Caco-2 (cell line): Measurements from ENCODE around the gene NOX3. TPM values are rescaled to one million over a fixed set of nuclear protein-coding genes. Genes with fewer than 3 reads are reported as not detected.

Source experiments
- BruUV-seq: library from RNA; stranded (reverse); fragments of 400-500 nt; replicated peaks from 2 replicates; lab custom pipeline; 2021; lab: Mats Ljungman, UMichigan
- CTCF ChIA-PET: fragments of 300-600 bp; sonication (Branson Sonifier 250); formaldehyde crosslinking; loops from one replicate; lab custom pipeline; 2022; ENCODE audit warnings: antibody characterized with exemption; lab: Charles Lee
- POLR2A ChIA-PET: fragments of 300-600 bp; sonication (Branson Sonifier 250); formaldehyde crosslinking; loops from one replicate; lab custom pipeline; 2022; ENCODE audit warnings: antibody characterized with exemption; lab: Charles Lee
- DNase-seq, 2 experiments: peaks; one replicate each; pipeline versions ENCODE4 v3.0.0 to v3.0.0-alpha.2; 2020 to 2022
- H3K27me3 ChIP-seq: replicated peaks from 2 replicates; pipeline ENCODE4 v1.6.0; 2011; ENCODE audit warnings: low read length; ENCODE audit not compliant: control insufficient read depth, insufficient read depth
- H3K36me3 ChIP-seq: 2 replicates; pipeline ENCODE4 v1.5.1; 2011; ENCODE audit warnings: low read length; ENCODE audit not compliant: control insufficient read depth, insufficient read depth
- H3K4me1 ChIP-seq: fragments of 250-450 bp; sonication (Bioruptor Pico); 2 replicates; pipeline ENCODE4 v1.5.1; 2020; ENCODE audit warnings: mild to moderate bottlenecking
- H3K4me3 ChIP-seq: 2 replicates; pipeline ENCODE4 v1.5.1; 2011; ENCODE audit warnings: low read depth, mild to moderate bottlenecking, control low read depth, low read length
- H3K9me3 ChIP-seq: fragments of 250-450 bp; sonication (Bioruptor Pico); 2 replicates; pipeline ENCODE4 v1.5.1; 2020; ENCODE audit warnings: mild to moderate bottlenecking, moderate library complexity
- H3K27ac Mint-ChIP-seq: one replicate; pipeline ENCODE4 v1.8.0; 2022; ENCODE audit warnings: mixed read lengths; ENCODE audit not compliant: unreplicated experiment
- H3K27me3 Mint-ChIP-seq: one replicate; pipeline ENCODE4 v1.8.0; 2022; ENCODE audit warnings: mixed read lengths; ENCODE audit not compliant: insufficient read depth, unreplicated experiment
- H3K36me3 Mint-ChIP-seq: one replicate; pipeline ENCODE4 v1.8.0; 2022; ENCODE audit warnings: mild to moderate bottlenecking, mixed read lengths; ENCODE audit not compliant: insufficient read depth, unreplicated experiment
- H3K4me1 Mint-ChIP-seq: one replicate; pipeline ENCODE4 v1.8.0; 2022; ENCODE audit warnings: low read depth, mixed read lengths; ENCODE audit not compliant: unreplicated experiment
- H3K4me3 Mint-ChIP-seq: one replicate; pipeline ENCODE4 v1.8.0; 2022; ENCODE audit warnings: mild to moderate bottlenecking, moderate library complexity, mixed read lengths; ENCODE audit not compliant: unreplicated experiment
- H3K9me3 Mint-ChIP-seq: one replicate; pipeline ENCODE4 v1.8.0; 2022; ENCODE audit warnings: mixed read lengths; ENCODE audit not compliant: unreplicated experiment
- intact Hi-C: fragments of 100-400 bp; cut with micrococcal nuclease; formaldehyde crosslinking; loops from one replicate; pipeline ENCODE4 v1.10.0; 2022; ENCODE audit not compliant: unreplicated experiment
- total RNA-seq: library from RNA; stranded (reverse); gene quantifications from 2 replicates; pipeline ENCODE4 v1.2.3, GENCODE V29; 2022
- TF ChIP-seq, protein P1 (sequence below), 2 experiments: fragments of 200-600 bp in 1 of 2; IDR thresholded peaks; 1 replicate in 1 of 2; 2 replicates in 1 of 2; pipeline versions ENCODE4 v1.5.1 to v1.8.0; 2011 to 2022; ENCODE audit warnings: antibody characterized with exemption in 1 of 2, control low read depth in 1 of 2, inconsistent platforms in 1 of 2, low read depth in 1 of 2, low read length in 1 of 2, mild to moderate bottlenecking in 1 of 2, moderate library complexity in 1 of 2; ENCODE audit not compliant: insufficient read depth in 1 of 2, severe bottlenecking in 1 of 2, unreplicated experiment in 1 of 2

The NOX3 gene
- total RNA-seq, 1 experiment from 2014 or later = not detected

DNA sequence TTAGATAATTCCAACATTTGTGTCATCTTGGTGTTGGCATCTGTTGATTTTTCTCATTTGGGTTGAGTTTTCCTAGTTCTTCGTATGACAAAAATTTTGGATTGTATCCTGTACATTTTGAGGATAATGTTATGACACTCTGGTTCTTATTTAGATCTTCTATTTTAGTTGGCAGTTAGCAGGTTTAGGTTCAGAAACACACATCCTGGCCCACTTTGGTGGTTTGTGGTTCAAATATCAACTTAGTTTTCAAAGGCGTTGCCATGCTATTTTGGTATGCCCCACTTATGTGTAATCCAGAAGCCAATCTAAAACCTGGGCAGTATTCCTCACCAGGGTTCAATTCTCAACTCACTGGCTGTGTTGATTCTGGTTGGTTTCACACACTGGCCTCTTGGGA, 68.2 kb downstream of the NOX3 start:
- TF ChIP-seq, protein P1, sequence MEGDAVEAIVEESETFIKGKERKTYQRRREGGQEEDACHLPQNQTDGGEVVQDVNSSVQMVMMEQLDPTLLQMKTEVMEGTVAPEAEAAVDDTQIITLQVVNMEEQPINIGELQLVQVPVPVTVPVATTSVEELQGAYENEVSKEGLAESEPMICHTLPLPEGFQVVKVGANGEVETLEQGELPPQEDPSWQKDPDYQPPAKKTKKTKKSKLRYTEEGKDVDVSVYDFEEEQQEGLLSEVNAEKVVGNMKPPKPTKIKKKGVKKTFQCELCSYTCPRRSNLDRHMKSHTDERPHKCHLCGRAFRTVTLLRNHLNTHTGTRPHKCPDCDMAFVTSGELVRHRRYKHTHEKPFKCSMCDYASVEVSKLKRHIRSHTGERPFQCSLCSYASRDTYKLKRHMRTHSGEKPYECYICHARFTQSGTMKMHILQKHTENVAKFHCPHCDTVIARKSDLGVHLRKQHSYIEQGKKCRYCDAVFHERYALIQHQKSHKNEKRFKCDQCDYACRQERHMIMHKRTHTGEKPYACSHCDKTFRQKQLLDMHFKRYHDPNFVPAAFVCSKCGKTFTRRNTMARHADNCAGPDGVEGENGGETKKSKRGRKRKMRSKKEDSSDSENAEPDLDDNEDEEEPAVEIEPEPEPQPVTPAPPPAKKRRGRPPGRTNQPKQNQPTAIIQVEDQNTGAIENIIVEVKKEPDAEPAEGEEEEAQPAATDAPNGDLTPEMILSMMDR (IDR thresholded peaks at IDR 0.05; ENCODE audit: insufficient read depth in 1 of 2, low read depth in 1 of 2, low read length in 1 of 2, severe bottlenecking in 1 of 2, unreplicated experiment in 1 of 2) = no peak
- Histone ChIP-seq H3K27me3 (no peaks in the 10 kb centered on the region), H3K9me3 (no peaks in the 10 kb centered on the region; the same call in 1 of the 2 replicates), H3K36me3 (no peaks in the 10 kb centered on the region), H3K4me3 (no peak overlapping the region), H3K4me1 (no peaks in the 10 kb centered on the region)
- DNase-seq = no peak
- Mint-ChIP-seq H3K4me1 (no peaks in the 10 kb centered on the region), H3K4me3 (no peak overlapping the region), H3K27me3 (no peaks in the 10 kb centered on the region), H3K9me3 (peaks cover 38% of the 10 kb centered on the region), H3K36me3 (no peaks in the 10 kb centered on the region), H3K27ac (no peak overlapping the region)
- no TSS peak for BruUV-seq
- ChIA-PET POLR2A (no interaction called here), CTCF (no interaction called here)
- intact Hi-C loops = no loop called here

DNA sequence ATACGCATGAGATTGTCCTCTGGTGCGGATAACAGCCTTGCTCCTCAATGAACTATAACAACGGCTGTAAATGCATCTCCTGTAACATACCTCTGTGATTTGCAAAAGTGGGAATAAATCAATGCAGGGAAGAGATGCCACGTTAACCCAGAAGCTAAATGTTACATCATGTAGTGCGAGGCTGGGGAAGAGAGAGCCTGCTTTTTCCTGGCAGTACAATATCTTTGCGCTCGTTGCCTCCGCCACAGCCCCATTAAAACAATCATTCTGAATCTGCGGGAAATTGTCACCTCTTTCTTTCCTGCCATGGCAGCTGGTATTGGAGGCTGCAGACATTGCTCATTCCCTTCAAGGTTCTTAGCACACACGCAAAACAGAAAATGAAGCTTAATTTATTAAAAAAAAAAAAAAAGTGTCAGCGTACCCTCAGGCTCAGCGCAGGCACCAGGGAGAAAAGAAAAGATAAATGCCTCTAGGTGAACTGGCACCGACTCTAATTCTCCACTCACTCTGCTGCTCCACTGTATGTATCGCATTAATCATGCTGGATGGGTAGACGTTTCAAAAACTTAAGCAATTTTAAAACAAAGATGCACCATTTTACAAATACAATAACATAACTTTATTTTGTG, 71.2 kb downstream of the NOX3 start:
- intact Hi-C loops = loop anchor here (5.0 kb wide), 1 partner anchor 57 kb away; no protein-coding TSS in a partner anchor

DNA sequence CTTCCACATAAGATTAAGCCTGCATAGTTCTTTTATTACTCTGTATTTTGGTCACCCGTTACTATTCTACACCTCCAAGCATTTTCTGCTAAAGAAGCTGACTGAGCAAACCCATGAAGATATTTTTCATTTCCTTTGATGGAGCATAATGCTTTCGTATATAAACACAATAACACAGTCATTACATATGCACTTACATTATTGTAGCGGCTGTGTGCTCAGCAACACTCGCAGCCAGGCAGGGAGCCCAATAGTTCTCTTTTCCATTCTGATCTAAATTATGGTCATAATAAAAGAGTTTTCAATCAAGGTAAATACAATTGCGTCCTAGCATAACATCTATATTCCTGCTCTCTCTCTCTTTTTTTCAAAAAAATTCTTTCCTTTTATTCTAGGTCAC, 71.7 kb downstream of the NOX3 start:
- Mint-ChIP-seq H3K4me1 (no peaks in the 10 kb centered on the region), H3K4me3 (no peak overlapping the region), H3K9me3 (peaks cover 14% of the 10 kb centered on the region), H3K36me3 (no peaks in the 10 kb centered on the region), H3K27me3 (no peaks in the 10 kb centered on the region), H3K27ac (no peak overlapping the region)
- CTCF ChIA-PET = no interaction called here
- H3K4me1 ChIP-seq = no peaks in the 10 kb centered on the region
- no TSS peak for BruUV-seq
- intact Hi-C loops = loop anchor here (5.0 kb wide), 1 partner anchor 57 kb away; no protein-coding TSS in a partner anchor
- no peaks in the 10 kb centered on the region for H3K27me3 ChIP-seq
- DNase-seq = no peak
- no peaks in the 10 kb centered on the region; the same call in 1 of the 2 replicates for H3K9me3 ChIP-seq
- no peak overlapping the region for H3K4me3 ChIP-seq
- TF ChIP-seq, protein P1 (IDR thresholded peaks at IDR 0.05; ENCODE audit: insufficient read depth in 1 of 2, low read depth in 1 of 2, low read length in 1 of 2, severe bottlenecking in 1 of 2, unreplicated experiment in 1 of 2) = no peak
- H3K36me3 ChIP-seq = no peaks in the 10 kb centered on the region
- POLR2A ChIA-PET = no interaction called here

More for the DNA sequence above, 71.2 kb downstream of the NOX3 start:
- Histone ChIP-seq H3K4me1 (no peaks in the 10 kb centered on the region), H3K27me3 (no peaks in the 10 kb centered on the region), H3K9me3 (no peaks in the 10 kb centered on the region; the same call in 1 of the 2 replicates), H3K4me3 (no peak overlapping the region), H3K36me3 (no peaks in the 10 kb centered on the region)
- DNase-seq = no peak
- Mint-ChIP-seq H3K27me3 (no peaks in the 10 kb centered on the region), H3K27ac (no peak overlapping the region), H3K9me3 (peaks cover 19% of the 10 kb centered on the region), H3K4me1 (no peaks in the 10 kb centered on the region), H3K4me3 (no peak overlapping the region), H3K36me3 (no peaks in the 10 kb centered on the region)
- POLR2A ChIA-PET = no interaction called here
- TF ChIP-seq, protein P1 (IDR thresholded peaks at IDR 0.05; ENCODE audit: insufficient read depth in 1 of 2, low read depth in 1 of 2, low read length in 1 of 2, severe bottlenecking in 1 of 2, unreplicated experiment in 1 of 2) = no peak
- no TSS peak for BruUV-seq
- CTCF ChIA-PET = no interaction called here
